ENCODE measurements around the gene NKIRAS1.

DNA sequence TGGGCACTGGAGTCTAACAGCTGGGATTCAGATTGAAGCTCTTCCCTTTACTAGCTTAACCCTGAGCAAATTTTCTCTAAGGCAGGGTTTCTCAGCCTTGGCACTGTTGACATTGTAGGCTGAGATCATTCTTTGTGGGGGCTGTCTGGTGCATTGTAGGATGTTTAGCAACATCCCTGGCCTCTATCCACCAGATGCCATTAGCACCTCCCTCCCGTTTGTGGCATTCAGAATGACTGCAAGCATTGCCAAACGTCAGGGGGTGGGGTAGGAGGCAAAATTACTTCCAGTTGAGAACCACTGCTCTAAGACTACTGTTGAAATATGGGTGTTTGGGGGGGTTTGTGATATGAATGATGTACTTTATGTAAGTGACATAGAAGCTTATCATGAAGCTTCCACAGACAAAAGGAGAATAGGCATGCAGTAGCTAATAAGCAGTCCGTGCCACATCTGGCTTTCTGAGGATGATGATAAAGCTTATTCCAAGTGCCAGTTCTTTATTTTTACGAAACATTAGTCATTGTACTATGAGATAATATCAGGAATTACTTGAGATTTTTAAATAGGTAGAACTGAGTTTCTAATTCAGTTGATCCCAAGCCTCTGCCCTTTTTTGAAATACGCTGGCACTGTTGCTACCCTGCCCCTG is 39.3 kb downstream of the NKIRAS1 start:
- TF ChIP-seq, protein P1, sequence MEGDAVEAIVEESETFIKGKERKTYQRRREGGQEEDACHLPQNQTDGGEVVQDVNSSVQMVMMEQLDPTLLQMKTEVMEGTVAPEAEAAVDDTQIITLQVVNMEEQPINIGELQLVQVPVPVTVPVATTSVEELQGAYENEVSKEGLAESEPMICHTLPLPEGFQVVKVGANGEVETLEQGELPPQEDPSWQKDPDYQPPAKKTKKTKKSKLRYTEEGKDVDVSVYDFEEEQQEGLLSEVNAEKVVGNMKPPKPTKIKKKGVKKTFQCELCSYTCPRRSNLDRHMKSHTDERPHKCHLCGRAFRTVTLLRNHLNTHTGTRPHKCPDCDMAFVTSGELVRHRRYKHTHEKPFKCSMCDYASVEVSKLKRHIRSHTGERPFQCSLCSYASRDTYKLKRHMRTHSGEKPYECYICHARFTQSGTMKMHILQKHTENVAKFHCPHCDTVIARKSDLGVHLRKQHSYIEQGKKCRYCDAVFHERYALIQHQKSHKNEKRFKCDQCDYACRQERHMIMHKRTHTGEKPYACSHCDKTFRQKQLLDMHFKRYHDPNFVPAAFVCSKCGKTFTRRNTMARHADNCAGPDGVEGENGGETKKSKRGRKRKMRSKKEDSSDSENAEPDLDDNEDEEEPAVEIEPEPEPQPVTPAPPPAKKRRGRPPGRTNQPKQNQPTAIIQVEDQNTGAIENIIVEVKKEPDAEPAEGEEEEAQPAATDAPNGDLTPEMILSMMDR (conservative IDR thresholded peaks at IDR 0.05 in 1 of 2, IDR thresholded peaks at IDR 0.05 in 1 of 2; ENCODE audit: low read depth in 1 of 2, low read length in 2 of 2): no peak
- TF ChIP-seq EZH2 (IDR thresholded peaks at IDR 0.05; ENCODE audit: low read length, missing control alignments): no peak
